SK-N-MC (cell line): Measurements from ENCODE around the gene ZRANB1.

Experiments
- EZH2 ChIP-seq: fragments of 200-600 bp; sonication (generic); IDR thresholded peaks from one replicate; pipeline ENCODE4 v1.6.1; 2017; ENCODE audit warnings: antibody characterized with exemption
- FOXP2 ChIP-seq: optimal IDR thresholded peaks from 2 replicates; pipeline ENCODE3; 2011; ENCODE audit warnings: mild to moderate bottlenecking, moderate library complexity; ENCODE audit not compliant: insufficient read depth; ENCODE audit errors: extremely low read length, control extremely low read depth
- POLR2AphosphoS5 ChIP-seq: IDR thresholded peaks from 2 replicates; pipeline ENCODE4 v1.6.1; 2012; ENCODE audit warnings: mild to moderate bottlenecking, low read depth, low read length, borderline replicate concordance

GRCh38 chr10:124995605-124996004, 53.7 kb downstream of the ZRANB1 start:
- no peak for TF ChIP-seq POLR2AphosphoS5
- TF ChIP-seq EZH2 = no peak
- no peak for TF ChIP-seq FOXP2
